Epithelial cell of prostate (primary cell): ENCODE results near the gene CYB5A.
A peak's percentile ranks its signal among the peaks of the same experiment; 100 is the strongest.

ENCODE experiments used
- DNase-seq: peaks from one replicate; pipeline ENCODE4 v3.0.0-alpha.2; 2011; ENCODE audit warnings: low read depth, low spot score
- H3K27ac ChIP-seq: fragments of 450-650 bp; 2 replicates; pipeline ENCODE4 v1.5.1; 2017; ENCODE audit warnings: mild to moderate bottlenecking

The CYB5A gene

DNA sequence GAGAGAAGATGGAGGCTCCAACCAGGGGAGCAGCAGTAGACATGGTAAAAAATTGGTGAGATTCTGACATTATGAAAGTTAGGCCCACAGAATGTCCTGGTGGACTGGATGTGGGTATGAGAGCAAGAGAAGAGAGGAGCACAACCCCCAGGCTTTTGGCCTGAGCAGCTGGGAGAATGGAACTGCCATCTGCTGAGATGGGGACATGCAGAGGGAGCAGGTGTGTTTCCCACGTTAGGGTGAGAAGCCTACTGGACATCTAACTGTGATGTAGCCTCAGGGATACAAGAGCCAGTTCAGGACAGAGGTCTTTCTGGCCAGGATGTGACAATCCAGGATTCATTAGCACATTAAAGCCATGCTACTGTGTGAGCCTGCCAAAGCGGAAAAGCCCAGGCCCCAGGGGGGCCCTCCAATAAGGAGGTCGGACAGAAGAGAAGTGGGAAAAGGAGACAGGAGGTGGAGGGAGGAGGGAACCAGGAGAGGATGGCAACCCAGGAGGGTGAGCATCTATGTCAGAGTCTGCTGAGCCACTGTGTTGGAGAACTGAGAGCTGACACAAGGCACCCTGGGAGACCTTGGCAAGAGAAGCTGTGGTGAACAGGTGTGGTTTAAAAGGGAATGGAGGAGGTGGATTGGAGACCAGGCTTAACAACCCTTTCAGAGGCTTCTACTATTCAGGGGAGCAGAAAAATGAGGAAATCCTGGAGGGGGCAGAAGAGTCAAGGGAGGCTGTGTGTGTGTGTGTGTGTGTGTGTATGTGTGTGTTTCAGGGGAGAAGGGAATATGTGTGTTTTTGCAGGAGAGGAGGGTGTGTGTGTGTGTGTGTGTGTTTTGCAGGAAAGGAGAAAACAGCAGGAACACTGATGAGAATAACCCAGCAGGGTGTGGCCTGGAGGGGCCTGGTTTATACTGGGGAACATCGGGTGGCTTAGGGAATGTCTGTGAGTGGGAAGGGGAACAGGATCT, 10.5 kb downstream of the CYB5A start:
- DNase-seq = no peak

DNA sequence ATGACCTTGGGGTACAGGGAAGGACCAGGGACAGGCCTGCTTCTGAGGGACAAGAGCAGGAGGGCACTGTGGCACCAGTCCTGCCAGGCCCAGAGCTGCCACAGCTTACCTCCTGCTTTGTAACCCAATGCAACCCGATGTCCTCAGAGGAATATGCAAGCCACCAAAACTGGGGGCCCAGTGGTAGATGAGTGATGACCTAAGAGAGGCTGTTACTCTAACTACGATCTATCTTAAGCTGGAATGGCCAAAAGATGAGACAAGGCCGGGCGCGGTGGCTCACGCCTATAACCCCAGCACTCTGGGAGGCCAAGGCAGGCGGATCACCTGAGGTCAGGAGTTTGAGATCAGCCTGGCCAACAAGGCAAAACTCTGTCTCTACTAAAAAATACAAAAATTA, 12.8 kb downstream of the CYB5A start:
- DNase-seq = no peak
- H3K27ac ChIP-seq = no peak overlapping the region

More for the DNA sequence above, 10.5 kb downstream of the CYB5A start:
- no peak overlapping the region for H3K27ac ChIP-seq

- DNase-seq = no peak
- H3K27ac ChIP-seq = no peak overlapping the region
These were observed 13.7 kb downstream of the CYB5A start for GRCh38 chr18:74278058-74278457.

DNA sequence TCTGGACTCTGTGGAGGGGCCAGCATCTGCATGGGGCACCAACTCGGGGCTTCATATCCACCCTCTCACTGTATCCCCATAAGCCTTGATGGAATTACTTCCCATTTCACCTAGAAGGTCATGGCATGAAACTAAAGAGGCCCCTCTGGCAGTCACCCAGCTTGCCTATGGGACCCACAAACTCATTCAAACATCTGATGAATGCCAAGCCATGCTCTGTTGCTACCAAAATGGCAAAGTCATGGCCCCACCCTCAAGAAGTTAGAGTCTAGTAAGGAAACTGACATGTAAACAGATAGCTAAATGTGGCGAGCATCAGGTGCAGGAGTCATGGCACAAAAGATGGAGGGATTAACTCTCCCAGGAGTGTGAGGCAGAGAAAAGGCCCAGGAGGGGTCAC, 14.5 kb downstream of the CYB5A start:
- no peak for DNase-seq

GRCh38 chr18:74276609-74277008, 15.2 kb downstream of the CYB5A start:
- no peak for DNase-seq
- H3K27ac ChIP-seq = no peak overlapping the region

More for the DNA sequence above, 14.5 kb downstream of the CYB5A start:
- H3K27ac ChIP-seq = no peak overlapping the region

DNA sequence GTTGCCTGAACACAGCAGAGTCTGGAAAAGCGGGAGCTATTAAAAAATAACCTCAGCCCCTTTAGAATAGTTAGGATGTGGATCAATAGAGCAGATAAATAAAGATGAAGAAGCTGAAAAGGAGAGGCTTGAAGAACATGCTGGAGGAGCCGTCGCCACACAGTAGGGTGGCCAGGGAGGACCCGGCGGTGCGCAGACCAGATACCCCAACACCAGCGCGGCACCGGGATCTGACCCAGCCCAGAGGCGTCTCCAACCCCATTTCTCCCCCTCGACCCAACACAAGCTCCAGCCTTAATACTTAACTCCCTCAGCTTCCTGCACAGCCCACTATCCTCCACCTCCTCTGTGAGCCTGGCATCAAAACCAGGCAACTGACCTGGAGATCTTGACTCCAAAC, 16.0 kb downstream of the CYB5A start:
- no peak overlapping the region for H3K27ac ChIP-seq
- DNase-seq = no peak

DNA sequence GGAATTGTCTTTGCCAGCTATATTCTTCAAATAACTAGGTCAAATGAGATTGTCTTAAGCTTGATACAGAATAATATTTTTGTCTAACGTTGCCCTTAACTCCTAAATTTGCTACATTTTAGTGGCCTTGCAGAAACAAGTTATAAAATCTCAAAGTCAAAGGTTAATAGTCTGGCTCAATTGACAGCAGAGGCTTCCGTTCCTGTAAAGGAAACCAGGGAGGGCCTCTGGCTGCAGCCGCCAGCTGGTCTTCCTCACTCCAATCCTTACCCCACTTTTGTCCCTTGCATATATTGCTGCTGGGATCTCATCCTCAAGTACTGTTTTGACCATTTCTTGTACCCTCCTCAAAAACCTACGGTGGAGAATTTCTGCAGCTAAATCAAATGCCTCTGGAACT, 17.1 kb downstream of the CYB5A start:
- no peak for DNase-seq

DNA sequence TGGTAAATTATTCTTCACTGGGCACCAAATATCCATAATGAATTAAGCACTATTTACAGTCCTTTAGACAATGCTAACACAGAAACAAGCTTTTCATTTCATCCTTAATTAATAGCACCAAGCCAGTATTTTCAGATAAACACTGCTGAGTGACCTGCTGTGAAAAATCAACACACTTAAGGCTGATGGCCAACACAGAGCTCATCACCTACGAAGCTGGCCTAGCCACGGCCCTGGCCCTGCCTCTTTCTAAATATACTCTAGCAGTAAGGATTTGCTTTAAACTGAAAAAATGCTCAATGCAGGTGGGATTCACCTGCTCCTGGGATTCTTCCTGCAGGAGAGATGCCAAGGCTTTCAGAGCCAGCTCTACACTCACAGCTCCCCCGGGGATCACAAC, 18.4 kb downstream of the CYB5A start:
- no peak overlapping the region for H3K27ac ChIP-seq

More for the DNA sequence above, 17.1 kb downstream of the CYB5A start:
- no peak overlapping the region for H3K27ac ChIP-seq

GRCh38 chr18:74271635-74272034, 20.1 kb downstream of the CYB5A start:
- H3K27ac ChIP-seq = no peak overlapping the region
- DNase-seq = peak; percentile 43

More for the DNA sequence above, 18.4 kb downstream of the CYB5A start:
- DNase-seq = no peak

DNA sequence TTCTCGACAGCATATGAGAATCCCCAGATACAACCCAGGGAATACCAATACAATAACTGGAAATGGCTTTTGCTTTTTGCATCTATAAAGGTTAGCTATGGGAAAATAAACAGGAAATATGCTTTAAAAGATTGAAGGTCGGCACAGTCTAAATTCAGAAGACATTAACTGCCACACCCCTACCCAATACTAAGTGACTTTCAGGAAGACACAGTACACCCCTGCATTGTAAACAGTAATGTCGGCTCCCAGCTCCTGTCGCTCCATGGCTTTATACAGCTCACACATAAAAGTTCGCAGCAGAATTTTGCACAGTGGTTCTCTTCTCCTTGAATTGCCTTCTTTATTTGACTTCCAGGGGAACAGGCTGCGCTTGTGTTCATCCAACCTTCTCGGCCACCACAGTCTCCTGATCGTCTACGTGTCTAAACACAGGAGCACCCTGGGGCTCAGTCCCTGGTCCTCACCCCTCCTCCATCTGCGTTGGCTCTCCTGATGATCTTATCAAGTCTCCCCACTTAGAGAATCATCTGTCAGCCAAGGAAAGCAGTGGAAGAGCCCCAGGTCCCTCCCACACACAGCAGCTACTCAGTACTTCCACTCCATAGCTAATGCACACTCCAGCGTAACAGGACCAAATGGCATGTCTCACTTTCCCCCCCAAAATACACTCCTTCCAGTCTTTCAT, 22.7 kb downstream of the CYB5A start:
- no peak overlapping the region for H3K27ac ChIP-seq

DNA sequence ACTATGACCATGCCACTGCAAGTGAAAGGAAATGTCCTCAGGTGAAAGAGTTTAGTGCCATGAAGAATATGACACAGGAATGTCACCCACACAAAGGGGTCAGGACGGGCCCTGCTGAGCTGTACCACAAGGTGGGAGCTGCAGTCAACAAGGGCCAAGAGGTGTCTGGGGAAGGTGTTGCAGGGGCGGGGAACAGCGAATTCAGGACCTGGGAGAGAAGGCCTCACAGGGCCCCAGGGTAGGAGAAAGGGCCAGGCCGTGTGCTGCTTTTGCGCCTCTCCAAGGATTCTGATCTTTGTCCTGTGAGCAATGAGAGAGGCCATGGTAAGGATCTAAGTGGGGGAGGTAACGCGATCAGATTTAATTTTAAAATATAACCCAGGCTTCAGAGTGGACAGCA, 23.6 kb downstream of the CYB5A start:
- DNase-seq = no peak
- no peak overlapping the region for H3K27ac ChIP-seq

More for the DNA sequence above, 22.7 kb downstream of the CYB5A start:
- no peak for DNase-seq

DNA sequence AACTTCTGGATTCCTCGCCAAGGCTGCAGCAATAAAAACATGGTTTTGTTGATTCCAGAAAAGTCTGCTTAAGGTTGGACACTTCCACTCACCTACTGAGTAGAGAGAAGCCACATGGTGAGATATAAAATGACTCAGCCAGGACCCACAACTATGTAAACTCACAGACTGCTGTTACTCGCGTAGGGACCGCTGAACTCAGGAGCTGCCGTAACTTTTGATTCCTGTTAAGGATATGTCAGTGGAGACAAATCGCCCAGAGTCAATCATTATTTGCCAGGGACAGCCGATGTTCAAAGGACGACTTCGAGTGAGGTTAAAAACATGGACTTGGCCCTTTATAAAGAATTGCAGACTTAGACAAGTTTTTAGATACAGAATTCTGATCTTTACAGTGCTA, 25.6 kb downstream of the CYB5A start:
- peak; percentile 14 for DNase-seq
- no peak overlapping the region for H3K27ac ChIP-seq

DNA sequence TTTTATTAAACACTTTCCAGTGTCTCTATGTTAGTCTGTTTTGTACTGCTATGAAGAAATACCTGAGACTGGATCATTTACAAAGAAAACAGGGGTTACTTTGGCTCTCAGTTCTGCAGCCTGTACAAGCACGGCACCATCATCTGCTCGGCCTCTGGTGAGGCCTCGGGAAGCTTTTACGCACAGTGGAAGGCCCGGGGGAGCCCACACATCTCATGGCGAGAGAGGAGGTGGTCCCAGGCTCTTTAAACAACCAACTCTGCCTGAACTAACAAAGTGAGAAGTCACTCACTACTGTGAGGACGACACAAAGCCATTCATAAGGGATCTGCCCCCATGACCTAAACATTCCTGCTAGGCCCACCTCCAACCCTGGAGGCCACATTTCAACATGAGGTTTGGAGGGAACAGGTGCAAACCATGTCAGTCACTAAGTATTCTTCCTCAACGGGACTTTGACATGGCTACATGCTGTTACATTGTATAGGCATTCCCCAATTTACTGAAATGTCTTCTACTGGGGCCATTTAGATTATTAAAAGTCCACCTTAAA, 26.1 kb downstream of the CYB5A start:
- no peak overlapping the region for H3K27ac ChIP-seq
- no peak for DNase-seq

DNA sequence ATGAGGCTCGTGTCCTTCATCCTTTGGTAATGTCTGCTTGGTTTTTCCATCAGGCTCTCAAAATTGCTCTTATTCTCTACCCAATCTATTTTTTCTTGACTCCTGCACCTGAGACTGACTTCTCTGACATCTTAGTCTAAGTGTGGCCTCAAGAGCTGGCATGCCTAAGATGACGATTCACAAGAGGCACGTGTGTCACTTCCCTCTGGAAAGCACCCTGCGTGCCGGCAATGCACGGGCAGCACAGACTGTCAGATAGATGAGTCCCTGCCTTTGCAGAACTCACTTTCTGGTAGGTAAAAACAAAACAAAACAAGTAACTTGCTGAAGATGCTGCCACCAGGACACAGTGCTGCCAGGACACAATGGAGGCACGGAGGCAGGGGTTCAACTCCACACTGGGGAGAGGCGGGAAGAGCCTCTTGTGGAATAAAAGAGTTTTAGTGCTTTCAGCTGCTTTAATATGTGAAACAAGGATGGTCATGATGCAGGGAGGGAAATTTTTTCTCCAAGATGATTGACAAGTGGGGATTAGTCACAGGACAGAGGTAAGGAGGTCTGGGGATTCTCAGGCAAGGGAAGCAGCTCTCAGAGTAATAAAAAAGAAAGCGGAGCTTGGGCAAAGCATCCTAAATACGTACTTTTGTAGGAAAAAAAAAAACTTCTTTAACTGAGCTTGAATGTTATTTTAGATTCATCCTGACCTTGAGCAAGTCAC, 27.3 kb downstream of the CYB5A start:
- DNase-seq = no peak
- H3K27ac ChIP-seq = no peak overlapping the region

DNA sequence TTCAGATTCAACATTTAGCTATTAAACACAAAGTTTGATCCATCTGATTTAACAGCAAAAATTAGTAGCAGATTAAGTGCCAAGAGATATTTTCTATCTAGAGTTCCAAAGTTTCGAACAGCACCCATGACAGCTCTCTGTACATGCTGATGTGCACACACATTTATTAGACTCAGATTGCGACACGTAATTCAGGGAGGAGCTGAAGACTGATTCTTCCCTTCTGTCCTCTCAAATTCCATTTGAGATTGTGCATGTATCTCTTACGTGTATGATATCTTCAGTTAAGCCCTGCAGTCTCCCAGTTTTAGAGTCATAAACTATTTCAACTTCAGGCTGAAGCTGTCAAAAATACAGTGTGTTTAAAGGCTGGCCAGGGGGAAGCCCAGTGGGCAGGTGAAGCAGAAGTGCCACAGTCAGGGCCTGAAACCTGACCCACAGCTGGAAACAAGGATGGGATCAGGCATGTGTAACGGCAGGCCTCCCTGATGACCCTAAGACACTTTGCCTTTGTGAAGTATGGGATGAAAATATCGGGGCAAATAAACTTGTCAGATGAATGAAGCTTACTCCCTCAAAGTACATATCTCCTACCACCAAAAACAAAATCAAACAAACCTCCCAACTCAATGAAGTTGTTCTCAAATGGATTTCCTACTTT, 30.6 kb downstream of the CYB5A start:
- no peak overlapping the region for H3K27ac ChIP-seq
- DNase-seq = no peak

DNA sequence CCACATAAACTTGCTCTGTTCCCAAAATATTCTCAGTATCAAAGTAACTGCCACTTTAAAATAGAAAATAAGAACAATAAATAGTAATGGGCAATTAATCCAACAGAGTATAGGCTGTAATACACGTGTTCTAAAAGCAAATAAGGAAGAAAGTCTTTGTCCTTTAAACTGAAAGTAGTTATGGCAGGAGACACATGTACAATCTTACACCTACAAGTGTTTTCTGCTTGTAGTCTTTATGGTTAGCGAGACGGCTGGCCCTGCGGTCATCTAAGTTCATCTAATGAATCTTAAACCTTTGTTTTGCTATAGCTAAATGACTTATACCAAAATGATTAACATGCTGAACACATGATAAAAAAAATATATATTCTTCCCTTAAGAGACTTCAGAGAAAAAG, 32.4 kb downstream of the CYB5A start:
- H3K27ac ChIP-seq = no peak overlapping the region
- DNase-seq = no peak

GRCh38 chr18:74257083-74257482, 34.7 kb downstream of the CYB5A start:
- H3K27ac ChIP-seq = no peak overlapping the region

GRCh38 chr18:74256190-74256589, 35.6 kb downstream of the CYB5A start:
- DNase-seq = no peak
- H3K27ac ChIP-seq = no peak overlapping the region

More at GRCh38 chr18:74257083-74257482, 34.7 kb downstream of the CYB5A start:
- no peak for DNase-seq

DNA sequence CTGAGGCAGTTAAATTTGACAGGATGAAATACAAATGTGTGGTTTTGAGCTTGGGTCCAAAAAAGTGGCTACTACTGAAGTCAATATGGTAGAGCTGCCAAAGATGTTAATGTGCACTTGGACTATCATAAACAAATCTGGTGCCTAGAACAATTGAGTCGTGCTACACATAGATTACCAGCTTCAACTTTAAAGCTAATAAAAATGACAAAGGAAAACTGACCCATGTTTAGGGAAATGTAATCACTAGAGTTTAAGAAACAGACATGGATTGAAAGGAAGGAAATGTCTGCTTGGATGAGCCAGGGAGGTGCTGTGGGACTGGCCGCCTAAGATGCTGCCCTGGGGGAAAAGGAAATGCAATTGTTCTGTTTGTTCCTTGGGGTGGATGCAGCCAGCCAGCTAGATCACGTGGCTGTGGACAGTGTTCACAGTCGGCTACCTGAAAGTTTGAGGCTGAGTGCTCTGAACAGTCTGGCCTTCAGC, 36.6 kb downstream of the CYB5A start:
- DNase-seq = no peak
- H3K27ac ChIP-seq = no peak overlapping the region

DNA sequence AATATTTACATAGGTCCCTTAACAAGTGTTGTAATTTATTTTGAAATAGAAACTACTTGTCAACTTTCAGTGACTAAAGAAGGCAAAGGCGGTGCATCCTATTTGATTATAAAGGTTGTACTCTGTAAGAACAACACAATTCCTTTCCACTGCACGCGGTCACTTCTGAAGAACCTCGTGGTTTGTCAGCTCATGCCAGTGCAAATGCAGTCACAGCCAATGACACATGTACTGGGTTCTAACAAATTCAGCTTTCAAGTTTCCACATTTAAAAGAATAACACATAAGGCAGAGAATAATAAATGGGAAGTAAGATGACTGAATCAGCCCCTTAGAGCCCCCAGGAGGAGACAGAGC, 39.7 kb downstream of the CYB5A start:
- DNase-seq = no peak
- no peak overlapping the region for H3K27ac ChIP-seq
